Vagina (tissue), 2 donors: Measurements from ENCODE around the gene SLC35F1. TPM values are rescaled to one million over a fixed set of nuclear protein-coding genes. Genes with fewer than 3 reads are reported as not detected.

Source experiments
- DNase-seq, 2 donors: peaks; one replicate each; pipeline ENCODE4 v3.0.0-alpha.2; 2017; ENCODE audit errors: extremely low spot score in 2 of 2
- H3K27ac ChIP-seq: fragments of 200-600 bp; sonication (generic); one replicate; pipeline ENCODE4 v1.5.1; 2019
- H3K27me3 ChIP-seq: fragments of 200-600 bp; sonication (generic); one replicate; pipeline ENCODE4 v1.5.1; 2019
- H3K36me3 ChIP-seq, 2 donors: fragments of 200-600 bp; sonication (generic); one replicate each; pipeline ENCODE4 v1.5.1; 2017 to 2019
- H3K4me1 ChIP-seq: fragments of 200-600 bp; sonication (generic); one replicate; pipeline ENCODE4 v1.5.1; 2019
- H3K4me3 ChIP-seq, 2 donors: fragments of 200-600 bp; sonication (generic); 1 replicate in 1 of 2; 2 replicates in 1 of 2; pipeline ENCODE4 v1.5.1; 2016 to 2019
- H3K9me3 ChIP-seq: fragments of 200-600 bp; sonication (generic); one replicate; pipeline ENCODE4 v1.5.1; 2019
- POLR2A ChIP-seq, 2 donors: fragments of 450-650 bp; IDR thresholded peaks; one replicate each; pipeline ENCODE4 v1.6.1; 2017; ENCODE audit warnings: antibody characterized with exemption in 2 of 2, mild to moderate bottlenecking in 2 of 2, moderate library complexity in 2 of 2
- POLR2AphosphoS5 ChIP-seq, 2 donors: sonication (generic); formaldehyde crosslinking; IDR thresholded peaks; one replicate each; pipeline ENCODE4 v1.9.0; 2017; ENCODE audit warnings: antibody characterized with exemption in 2 of 2, mild to moderate bottlenecking in 2 of 2, low read depth in 1 of 2; ENCODE audit not compliant: insufficient read depth in 1 of 2
- intact Hi-C: fragments of 100-400 bp; cut with DNase I; formaldehyde crosslinking; loops from one replicate; pipeline ENCODE4 v1.15.1; 2023
- total RNA-seq: library from RNA; depleted of rRNA; stranded (reverse); fragments of >200 nt; gene quantifications from one replicate; pipeline ENCODE4 v1.2.3, GENCODE V29; 2016
- TF ChIP-seq, protein P1 (sequence below), 3 experiments: fragments of 450-650 bp in 2 of 3; fragments of 200-600 bp in 1 of 3; sonication (generic) in 1 of 3; IDR thresholded peaks; one replicate each; pipeline ENCODE4 v1.5.1; 2017 to 2019; ENCODE audit warnings: antibody characterized with exemption in 3 of 3, mild to moderate bottlenecking in 2 of 3, moderate library complexity in 2 of 3

SLC35F1 gene
- total RNA-seq, 1 donor from 2014 or later, result 2.7 TPM

DNA sequence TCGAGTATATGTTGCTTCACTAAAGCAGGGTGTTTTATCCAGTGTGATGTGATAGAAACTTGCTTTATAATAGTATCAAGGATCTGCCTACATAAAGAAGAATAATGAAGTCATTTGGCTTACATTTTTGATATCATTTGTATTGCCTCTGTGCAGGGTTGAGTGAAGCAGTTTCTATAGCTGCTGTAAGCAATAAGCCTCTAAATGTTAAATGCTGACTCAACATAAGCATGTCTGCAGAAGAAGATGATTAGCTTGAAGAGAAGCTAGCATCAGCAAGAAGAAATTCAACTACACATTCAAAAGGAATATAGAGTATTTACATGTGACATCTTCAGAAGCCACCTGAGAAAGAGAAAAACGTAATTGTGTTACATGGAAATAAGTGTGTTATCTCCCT, 17.6 kb downstream of the SLC35F1 start:
- no peaks in the 10 kb centered on the region for H3K27me3 ChIP-seq
- H3K4me1 ChIP-seq, result peaks cover 6% of the 10 kb centered on the region
- H3K36me3 ChIP-seq, result no peaks in the 10 kb centered on the region
- H3K9me3 ChIP-seq, result peaks cover 6% of the 10 kb centered on the region
- intact Hi-C loops, result no loop called here
- TF ChIP-seq, protein P1, sequence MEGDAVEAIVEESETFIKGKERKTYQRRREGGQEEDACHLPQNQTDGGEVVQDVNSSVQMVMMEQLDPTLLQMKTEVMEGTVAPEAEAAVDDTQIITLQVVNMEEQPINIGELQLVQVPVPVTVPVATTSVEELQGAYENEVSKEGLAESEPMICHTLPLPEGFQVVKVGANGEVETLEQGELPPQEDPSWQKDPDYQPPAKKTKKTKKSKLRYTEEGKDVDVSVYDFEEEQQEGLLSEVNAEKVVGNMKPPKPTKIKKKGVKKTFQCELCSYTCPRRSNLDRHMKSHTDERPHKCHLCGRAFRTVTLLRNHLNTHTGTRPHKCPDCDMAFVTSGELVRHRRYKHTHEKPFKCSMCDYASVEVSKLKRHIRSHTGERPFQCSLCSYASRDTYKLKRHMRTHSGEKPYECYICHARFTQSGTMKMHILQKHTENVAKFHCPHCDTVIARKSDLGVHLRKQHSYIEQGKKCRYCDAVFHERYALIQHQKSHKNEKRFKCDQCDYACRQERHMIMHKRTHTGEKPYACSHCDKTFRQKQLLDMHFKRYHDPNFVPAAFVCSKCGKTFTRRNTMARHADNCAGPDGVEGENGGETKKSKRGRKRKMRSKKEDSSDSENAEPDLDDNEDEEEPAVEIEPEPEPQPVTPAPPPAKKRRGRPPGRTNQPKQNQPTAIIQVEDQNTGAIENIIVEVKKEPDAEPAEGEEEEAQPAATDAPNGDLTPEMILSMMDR (IDR thresholded peaks at IDR 0.05), result no peak
- TF ChIP-seq POLR2AphosphoS5 (IDR thresholded peaks at IDR 0.05; ENCODE audit: insufficient read depth in 1 of 2, low read depth in 1 of 2) (no peak), POLR2A (IDR thresholded peaks at IDR 0.05) (no peak)
- no peak for DNase-seq
- no peak overlapping the region for H3K27ac ChIP-seq
- no peak overlapping the region for H3K4me3 ChIP-seq

DNA sequence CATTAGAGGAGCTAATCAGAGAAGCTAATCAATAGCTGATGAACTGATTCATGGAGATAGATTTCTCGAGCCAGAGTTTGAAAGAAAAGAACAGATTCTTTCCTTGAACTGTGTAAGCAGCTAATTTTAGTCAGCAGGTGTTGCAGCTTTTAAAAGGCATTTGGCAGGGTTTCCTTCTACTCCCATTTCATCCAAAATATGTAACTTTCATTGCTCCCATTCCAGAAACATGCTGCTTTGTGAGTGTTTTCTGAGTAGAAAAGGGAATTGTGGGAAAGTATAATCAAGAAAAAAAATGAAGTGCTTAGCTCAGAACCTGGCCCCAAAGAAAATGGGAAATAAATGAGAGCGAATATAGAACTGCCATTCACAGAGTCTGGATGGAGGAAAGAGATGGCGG, 20.8 kb downstream of the SLC35F1 start:
- H3K27ac ChIP-seq, result no peak overlapping the region
- peaks cover 6% of the 10 kb centered on the region for H3K9me3 ChIP-seq
- intact Hi-C loops, result no loop called here
- no peaks in the 10 kb centered on the region for H3K4me1 ChIP-seq
- H3K4me3 ChIP-seq, result no peak overlapping the region
- no peak for DNase-seq
- no peaks in the 10 kb centered on the region for H3K36me3 ChIP-seq
- TF ChIP-seq POLR2AphosphoS5 (IDR thresholded peaks at IDR 0.05; ENCODE audit: insufficient read depth in 1 of 2, low read depth in 1 of 2) (no peak), POLR2A (IDR thresholded peaks at IDR 0.05) (no peak)
- TF ChIP-seq, protein P1 (IDR thresholded peaks at IDR 0.05), result no peak
- H3K27me3 ChIP-seq, result no peaks in the 10 kb centered on the region

DNA sequence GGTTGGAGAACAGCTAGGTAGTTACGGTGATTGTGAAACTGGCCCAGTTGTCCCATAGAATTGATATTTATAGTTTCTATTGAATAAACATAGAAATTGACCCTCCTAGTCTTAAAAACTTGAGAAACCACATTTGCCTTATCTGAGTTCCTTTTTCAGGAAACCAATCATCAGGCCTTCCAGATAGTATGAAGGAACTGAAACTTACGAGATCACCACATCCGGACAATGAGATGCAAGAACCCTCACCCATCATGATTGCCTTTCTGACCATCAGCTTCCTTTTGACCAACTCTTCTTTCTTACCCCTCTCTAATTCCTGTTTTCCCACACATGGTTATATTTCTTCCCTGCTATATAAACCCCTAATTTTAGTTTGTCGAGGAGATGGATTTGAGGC, 21.8 kb downstream of the SLC35F1 start:
- H3K4me3 ChIP-seq, result no peak overlapping the region
- DNase-seq, result no peak
- no peaks in the 10 kb centered on the region for H3K27me3 ChIP-seq
- H3K27ac ChIP-seq, result no peak overlapping the region
- H3K4me1 ChIP-seq, result no peaks in the 10 kb centered on the region
- no peaks in the 10 kb centered on the region for H3K36me3 ChIP-seq
- no peak for TF ChIP-seq POLR2AphosphoS5 (IDR thresholded peaks at IDR 0.05; ENCODE audit: insufficient read depth in 1 of 2, low read depth in 1 of 2)
- TF ChIP-seq, protein P1 (IDR thresholded peaks at IDR 0.05), result no peak
- TF ChIP-seq POLR2A (IDR thresholded peaks at IDR 0.05), result no peak
- peaks cover 6% of the 10 kb centered on the region for H3K9me3 ChIP-seq
- intact Hi-C loops, result no loop called here

DNA sequence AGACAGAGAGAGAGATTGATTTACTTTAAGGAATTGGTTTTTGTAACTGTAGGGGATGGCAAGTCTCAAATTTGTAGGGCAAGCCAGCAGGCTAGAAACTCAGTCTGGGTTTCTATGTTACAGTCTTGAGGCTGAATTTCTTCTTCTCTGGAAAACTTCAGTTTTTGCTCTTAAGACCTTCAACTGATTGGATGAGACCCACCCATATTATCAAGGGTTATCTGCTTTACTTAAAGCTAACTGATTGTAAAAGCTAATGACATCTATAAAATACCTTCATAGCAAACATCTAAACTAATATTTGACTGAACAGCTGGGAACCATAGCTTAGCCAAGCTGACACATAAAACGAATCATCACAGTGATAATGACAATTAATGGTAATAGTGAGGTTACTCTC, 22.4 kb downstream of the SLC35F1 start:
- no peaks in the 10 kb centered on the region for H3K36me3 ChIP-seq
- no peak overlapping the region for H3K27ac ChIP-seq
- intact Hi-C loops, result no loop called here
- H3K27me3 ChIP-seq, result no peaks in the 10 kb centered on the region
- no peaks in the 10 kb centered on the region for H3K4me1 ChIP-seq
- peaks cover 6% of the 10 kb centered on the region for H3K9me3 ChIP-seq
- no peak overlapping the region for H3K4me3 ChIP-seq
- no peak for DNase-seq
- TF ChIP-seq, protein P1 (IDR thresholded peaks at IDR 0.05), result no peak
- no peak for TF ChIP-seq POLR2AphosphoS5 (IDR thresholded peaks at IDR 0.05; ENCODE audit: insufficient read depth in 1 of 2, low read depth in 1 of 2)
- TF ChIP-seq POLR2A (IDR thresholded peaks at IDR 0.05), result no peak

DNA sequence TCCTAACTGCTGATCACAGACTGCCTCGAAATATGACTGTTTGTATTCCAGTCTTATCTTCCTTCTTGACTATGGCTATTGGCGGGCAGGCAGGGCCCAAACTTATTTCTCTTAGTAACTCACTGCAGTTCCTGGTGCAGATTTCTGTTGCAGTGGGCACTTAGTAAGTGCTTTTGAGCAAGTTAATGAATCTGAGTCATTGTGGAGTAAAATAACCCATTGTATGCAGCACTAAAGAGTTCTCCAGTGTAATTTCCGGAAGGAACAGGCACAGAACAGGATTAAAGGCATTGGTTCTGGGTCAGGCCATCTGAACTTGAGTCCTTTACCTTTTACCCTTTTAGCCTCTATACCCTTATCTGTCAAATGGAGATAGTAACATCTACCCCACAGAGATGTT, 23.6 kb downstream of the SLC35F1 start:
- no peak overlapping the region for H3K4me3 ChIP-seq
- H3K36me3 ChIP-seq, result no peaks in the 10 kb centered on the region
- TF ChIP-seq POLR2AphosphoS5 (IDR thresholded peaks at IDR 0.05; ENCODE audit: insufficient read depth in 1 of 2, low read depth in 1 of 2) (no peak), POLR2A (IDR thresholded peaks at IDR 0.05) (no peak)
- TF ChIP-seq, protein P1 (IDR thresholded peaks at IDR 0.05), result no peak
- no peaks in the 10 kb centered on the region for H3K27me3 ChIP-seq
- peaks cover 6% of the 10 kb centered on the region for H3K9me3 ChIP-seq
- intact Hi-C loops, result no loop called here
- no peaks in the 10 kb centered on the region for H3K4me1 ChIP-seq
- no peak for DNase-seq
- no peak overlapping the region for H3K27ac ChIP-seq
